ENCODE data around the gene FGFR4.

The FGFR4 gene

GRCh38 chr5:177083357-177083756, 3.4 kb upstream of the FGFR4 start:
- FAIRE-seq: no peak
- no peak for DNase-seq (ENCODE audit: insufficient read length, low spot score)

- FAIRE-seq (no peak), DNase-seq (ENCODE audit: insufficient read length, low spot score) (no peak)
Measured at GRCh38 chr5:177084175-177084574, 2.5 kb upstream of the FGFR4 start.

GRCh38 chr5:177085985-177086653, 596 bp upstream of the FGFR4 start:
- FAIRE-seq (no peak), DNase-seq (ENCODE audit: insufficient read length, low spot score) (no peak)

DNA sequence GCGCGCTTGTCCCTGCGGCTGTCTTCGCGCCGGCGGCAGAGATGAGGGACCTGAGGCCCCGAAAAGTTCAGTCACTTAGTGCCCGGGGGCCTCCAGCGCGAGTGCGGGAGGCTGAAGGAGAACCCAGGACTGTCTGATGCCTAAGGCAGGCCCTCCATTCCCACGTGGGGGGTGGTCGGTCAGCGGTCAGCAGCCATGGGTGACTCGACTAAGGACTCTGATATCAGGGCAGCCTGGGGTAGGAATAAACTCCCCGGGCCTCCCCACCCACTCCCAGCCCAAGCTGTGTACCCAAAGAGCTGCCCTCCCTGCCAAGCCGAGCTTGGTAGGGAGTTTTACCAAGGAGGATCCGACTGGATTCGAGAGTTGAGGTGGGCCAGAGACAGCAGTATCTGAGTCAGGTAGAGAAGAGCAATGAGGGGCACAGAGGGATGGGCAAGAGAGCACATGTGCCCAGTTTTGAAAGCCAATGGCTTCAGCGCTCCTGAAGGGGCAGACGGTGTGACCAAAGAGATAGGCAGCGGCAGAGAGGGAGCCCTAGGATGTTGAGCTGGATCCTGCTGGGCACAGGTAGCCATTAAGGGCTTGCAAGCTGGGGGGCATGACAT, 787 bp downstream of the FGFR4 start:
- FAIRE-seq: no peak

GRCh38 chr5:177089127-177089526, 2.4 kb downstream of the FGFR4 start:
- FAIRE-seq (no peak), DNase-seq (ENCODE audit: insufficient read length, low spot score) (no peak)

More for the DNA sequence above, 787 bp downstream of the FGFR4 start:
- no peak for DNase-seq (ENCODE audit: insufficient read length, low spot score)

DNA sequence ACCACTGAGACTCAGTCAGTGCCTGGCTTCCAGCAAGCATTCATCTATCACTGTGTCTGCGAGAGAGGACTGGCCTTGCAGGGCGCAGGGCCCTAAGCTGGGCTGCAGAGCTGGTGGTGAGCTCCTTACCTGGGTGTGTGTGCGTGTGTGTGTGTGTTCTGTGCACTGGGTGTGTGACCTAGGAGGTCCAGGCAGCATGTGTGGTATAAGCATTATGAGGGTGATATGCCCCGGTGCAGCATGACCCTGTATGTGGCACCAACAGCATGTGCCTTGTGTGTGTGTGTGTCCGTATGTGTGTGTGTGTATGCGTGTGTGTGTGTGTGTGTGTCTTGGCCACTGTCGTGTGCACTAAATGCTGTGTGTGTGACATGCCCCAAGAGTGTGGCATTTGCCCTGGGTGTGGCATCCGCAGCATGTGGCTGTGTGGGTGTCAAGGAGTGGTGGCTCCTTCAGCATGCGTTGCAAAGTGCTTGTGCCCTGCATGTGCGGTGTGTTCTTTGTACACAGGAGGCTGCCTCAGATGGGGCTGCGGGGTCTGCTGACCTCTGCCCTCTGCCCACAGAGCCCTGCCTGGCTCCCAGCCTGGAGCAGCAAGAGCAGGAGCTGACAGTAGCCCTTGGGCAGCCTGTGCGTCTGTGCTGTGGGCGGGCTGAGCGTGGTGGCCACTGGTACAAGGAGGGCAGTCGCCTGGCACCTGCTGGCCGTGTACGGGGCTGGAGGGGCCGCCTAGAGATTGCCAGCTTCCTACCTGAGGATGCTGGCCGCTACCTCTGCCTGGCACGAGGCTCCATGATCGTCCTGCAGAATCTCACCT, 3.3 kb downstream of the FGFR4 start:
- FAIRE-seq (peak; percentile 81), DNase-seq (ENCODE audit: insufficient read length, low spot score) (no peak)

DNA sequence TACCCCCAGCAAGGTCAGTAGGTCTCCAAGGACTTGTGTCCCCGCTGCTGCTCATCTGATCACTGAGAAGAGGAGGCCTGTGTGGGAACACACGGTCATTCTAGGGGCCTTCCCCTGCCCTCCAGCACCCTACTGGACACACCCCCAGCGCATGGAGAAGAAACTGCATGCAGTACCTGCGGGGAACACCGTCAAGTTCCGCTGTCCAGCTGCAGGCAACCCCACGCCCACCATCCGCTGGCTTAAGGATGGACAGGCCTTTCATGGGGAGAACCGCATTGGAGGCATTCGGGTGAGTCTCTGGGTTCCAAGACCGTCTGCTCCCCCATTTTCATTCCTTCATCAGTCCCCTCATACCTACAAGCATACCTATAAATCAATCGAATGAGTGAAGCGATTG, 4.1 kb downstream of the FGFR4 start:
- DNase-seq (ENCODE audit: insufficient read length, low spot score) (no peak), FAIRE-seq (no peak)

DNA sequence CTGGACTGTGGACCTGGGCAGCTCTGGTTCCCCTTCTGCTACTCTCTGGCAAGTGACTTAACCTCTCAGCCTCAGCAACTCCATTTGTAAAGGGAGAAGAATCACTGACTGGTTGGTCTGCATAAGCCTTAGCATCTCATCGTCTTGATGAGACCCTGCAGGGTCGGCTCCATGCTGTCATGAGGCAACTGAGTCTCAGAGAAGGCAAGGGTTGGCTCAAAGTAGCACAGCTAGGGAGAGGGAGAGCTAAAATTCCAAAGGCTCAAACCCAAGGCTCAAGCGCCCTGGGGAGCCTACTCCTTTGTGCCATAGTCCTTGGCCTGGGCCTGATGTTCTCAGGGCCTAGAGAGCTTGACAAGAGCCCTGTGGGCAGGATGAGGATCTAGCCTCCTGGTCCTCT, 4.5 kb downstream of the FGFR4 start:
- FAIRE-seq: no peak
- no peak for DNase-seq (ENCODE audit: insufficient read length, low spot score)

GRCh38 chr5:177092178-177093081, 5.7 kb downstream of the FGFR4 start:
- FAIRE-seq (no peak), DNase-seq (ENCODE audit: insufficient read length, low spot score) (no peak)

- no peak for DNase-seq (ENCODE audit: insufficient read length, low spot score)
- FAIRE-seq: no peak
Measured at GRCh38 chr5:177093082-177093712, 6.5 kb downstream of the FGFR4 start.

DNA sequence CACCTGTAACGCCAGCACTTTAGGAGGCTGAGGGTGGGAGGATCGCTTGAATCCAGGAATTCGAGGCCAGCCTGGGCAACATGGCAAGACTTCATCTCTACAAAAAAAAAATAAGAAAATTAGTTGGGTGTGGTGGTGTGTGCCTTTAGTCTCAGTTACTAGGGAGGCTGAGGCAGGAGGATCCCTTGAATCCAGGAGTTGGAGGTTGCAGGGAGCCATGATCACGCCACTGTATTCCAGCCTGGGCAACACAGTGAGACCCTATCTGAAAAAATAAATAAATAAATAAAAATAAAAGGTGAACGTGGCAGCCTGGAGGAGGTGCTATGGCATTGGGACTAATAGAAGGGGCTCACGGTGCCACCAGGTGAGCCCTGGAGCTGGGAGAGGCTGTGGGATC, 7.1 kb downstream of the FGFR4 start:
- DNase-seq (ENCODE audit: insufficient read length, low spot score): no peak
- no peak for FAIRE-seq

GRCh38 chr5:177094224-177095087, 7.7 kb downstream of the FGFR4 start:
- FAIRE-seq (no peak), DNase-seq (ENCODE audit: insufficient read length, low spot score) (no peak)

GRCh38 chr5:177095088-177095669, 8.5 kb downstream of the FGFR4 start:
- FAIRE-seq (no peak), DNase-seq (ENCODE audit: insufficient read length, low spot score) (no peak)

DNA sequence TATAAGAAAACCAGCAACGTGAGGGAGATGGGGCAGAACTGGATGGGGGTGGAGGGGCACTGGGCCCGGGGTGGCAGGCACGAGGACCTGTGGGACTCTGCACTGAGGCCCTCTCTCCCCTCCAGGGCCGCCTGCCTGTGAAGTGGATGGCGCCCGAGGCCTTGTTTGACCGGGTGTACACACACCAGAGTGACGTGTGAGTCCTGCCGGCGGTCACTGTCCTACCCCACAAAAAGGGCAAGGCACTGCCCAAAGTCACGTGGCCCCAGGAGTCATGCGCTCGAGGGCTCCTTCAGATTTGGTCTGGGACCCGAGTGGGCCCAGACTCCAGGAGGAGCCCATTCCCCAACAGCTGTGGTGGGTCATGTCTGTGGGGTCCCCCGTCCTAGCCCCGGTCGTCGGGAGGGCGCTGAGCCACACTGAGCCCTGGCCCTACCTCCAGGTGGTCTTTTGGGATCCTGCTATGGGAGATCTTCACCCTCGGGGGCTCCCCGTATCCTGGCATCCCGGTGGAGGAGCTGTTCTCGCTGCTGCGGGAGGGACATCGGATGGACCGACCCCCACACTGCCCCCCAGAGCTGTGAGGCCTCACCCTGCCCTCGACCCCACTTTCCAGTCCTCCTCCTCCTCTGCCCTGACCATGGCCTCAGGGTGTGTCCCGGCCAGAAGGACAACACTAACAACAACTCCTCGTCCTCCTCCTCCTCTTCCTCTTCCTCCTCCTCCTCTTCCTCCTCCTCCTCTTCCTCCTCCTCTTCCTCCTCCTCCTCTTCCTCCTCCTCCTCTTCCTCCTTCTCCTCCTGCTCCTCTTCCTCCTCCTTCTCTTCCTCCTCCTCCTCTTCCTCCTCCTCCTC, 9.7 kb downstream of the FGFR4 start:
- FAIRE-seq (no peak), DNase-seq (ENCODE audit: insufficient read length, low spot score) (no peak)

GRCh38 chr5:177097016-177097985, 10.6 kb downstream of the FGFR4 start:
- FAIRE-seq: no peak

GRCh38 chr5:177098120-177098469, 11.4 kb downstream of the FGFR4 start:
- DNase-seq (ENCODE audit: insufficient read length, low spot score) (no peak), FAIRE-seq (no peak)

More at GRCh38 chr5:177097016-177097985, 10.6 kb downstream of the FGFR4 start:
- DNase-seq (ENCODE audit: insufficient read length, low spot score): no peak
